Endothelial cell of umbilical vein (primary cell): ENCODE results near the gene PTGS1. TPM values are rescaled to one million over a fixed set of nuclear protein-coding genes. Genes with fewer than 3 reads are reported as not detected.

ENCODE experiments used
- BruUV-seq: library from RNA; stranded (reverse); fragments of 400-500 nt; replicated peaks from 2 replicates; lab custom pipeline; 2021; lab: Mats Ljungman, UMichigan
- CTCF ChIA-PET: fragments of 300-600, 350-600 bp; sonication (Branson Sonifier 250); formaldehyde crosslinking; loops from one replicate; lab custom pipeline; 2021; ENCODE audit warnings: antibody characterized with exemption, inconsistent platforms; lab: Charles Lee
- POLR2A ChIA-PET: fragments of 300-600, 350-600 bp; sonication (Branson Sonifier 250); formaldehyde crosslinking; loops from one replicate; lab custom pipeline; 2021; ENCODE audit warnings: antibody characterized with exemption, inconsistent platforms; lab: Charles Lee
- DNase-seq: peaks from one replicate; pipeline ENCODE4 v3.0.0-alpha.2; 2011; ENCODE audit warnings: low read depth, low spot score
- FAIRE-seq: peaks from 2 replicates; lab custom pipeline; 2011; peaks lifted over from hg19 to GRCh38; lab: Jason Lieb, UNC
- H2AFZ ChIP-seq: 2 replicates; pipeline ENCODE4 v1.6.0; 2012; ENCODE audit warnings: low read depth, low read length, control low read depth, inconsistent platforms
- H3K27ac ChIP-seq: 2 replicates; pipeline ENCODE4 v1.5.1; 2011; ENCODE audit warnings: low read depth, mild to moderate bottlenecking, control low read depth, low read length, moderate library complexity; ENCODE audit not compliant: insufficient read depth
- H3K27me3 ChIP-seq, 2 experiments: 2 replicates each; pipeline versions ENCODE4 v1.6.0 to v1.6.1; 2011; ENCODE audit warnings: low read length in 2 of 2, mixed read lengths in 1 of 2; ENCODE audit not compliant: control insufficient read depth in 2 of 2, insufficient read depth in 2 of 2
- H3K36me3 ChIP-seq, 2 experiments: 2 replicates in 1 of 2; 3 replicates in 1 of 2; pipeline ENCODE4 v1.5.1; 2011; ENCODE audit warnings: low read length in 2 of 2, mild to moderate bottlenecking in 1 of 2, moderate library complexity in 1 of 2; ENCODE audit not compliant: control insufficient read depth in 2 of 2, insufficient read depth in 2 of 2; ENCODE audit errors: extremely low read depth in 1 of 2
- H3K4me1 ChIP-seq: 3 replicates; pipeline ENCODE4 v1.5.1; 2011; ENCODE audit warnings: mild to moderate bottlenecking, low read length; ENCODE audit not compliant: control insufficient read depth, insufficient read depth; ENCODE audit errors: extremely low read depth
- H3K4me2 ChIP-seq: 2 replicates; pipeline ENCODE4 v1.6.1; 2011; ENCODE audit warnings: low read length, control low read depth, mixed read lengths; ENCODE audit not compliant: insufficient read depth
- H3K4me3 ChIP-seq, 3 experiments: fragments of 200-600 bp in 1 of 3; sonication (generic), shearing (Covaris generic) in 1 of 3; replicated peaks in 1 of 3; 2 replicates each; pipeline ENCODE4 v1.5.1; 2011 to 2016; ENCODE audit warnings: control low read depth in 3 of 3, low read length in 3 of 3, mild to moderate bottlenecking in 2 of 3, inconsistent platforms in 1 of 3, low read depth in 1 of 3, moderate library complexity in 1 of 3; ENCODE audit not compliant: insufficient read depth in 1 of 3
- H3K79me2 ChIP-seq: 2 replicates; pipeline ENCODE4 v1.6.0; 2012; ENCODE audit warnings: low read length, inconsistent platforms; ENCODE audit not compliant: control insufficient read depth, insufficient read depth
- H3K9ac ChIP-seq: replicated peaks from 2 replicates; pipeline ENCODE3; 2011; ENCODE audit warnings: low read length, control low read depth; ENCODE audit not compliant: insufficient read depth; ENCODE audit errors: extremely low read depth
- H3K9me1 ChIP-seq: replicated peaks from 3 replicates; pipeline ENCODE4 v1.6.0; 2011; ENCODE audit warnings: mild to moderate bottlenecking, low read length; ENCODE audit not compliant: control insufficient read depth, insufficient read depth; ENCODE audit errors: extremely low read depth
- H3K9me3 ChIP-seq: replicated peaks from 2 replicates; pipeline ENCODE4 v1.5.1; 2012; ENCODE audit warnings: low read length, inconsistent platforms; ENCODE audit not compliant: control insufficient read depth, insufficient read depth
- H4K20me1 ChIP-seq: replicated peaks from 2 replicates; pipeline ENCODE3; 2011; ENCODE audit warnings: mild to moderate bottlenecking, low read length; ENCODE audit not compliant: control insufficient read depth, insufficient read depth; ENCODE audit errors: extremely low read depth
- EZH2 ChIP-seq: IDR thresholded peaks from 2 replicates; pipeline ENCODE4 v1.6.1; 2012; ENCODE audit warnings: borderline replicate concordance, low read depth, mild to moderate bottlenecking, moderate library complexity, low read length, inconsistent platforms; ENCODE audit not compliant: severe bottlenecking
- FOS ChIP-seq: IDR thresholded peaks from 2 replicates; pipeline ENCODE4 v1.6.1; 2011; ENCODE audit warnings: mild to moderate bottlenecking, low read length, moderate library complexity, borderline replicate concordance; ENCODE audit not compliant: insufficient read depth
- GATA2 ChIP-seq: IDR thresholded peaks from 2 replicates; pipeline ENCODE4 v1.7.0; 2011; ENCODE audit warnings: low read depth, mild to moderate bottlenecking, moderate library complexity, mixed read lengths, low read length; ENCODE audit not compliant: insufficient read length, insufficient read depth
- JUN ChIP-seq: IDR thresholded peaks from 2 replicates; pipeline ENCODE4 v1.6.1; 2011; ENCODE audit warnings: borderline replicate concordance, low read depth; ENCODE audit not compliant: insufficient read length, insufficient read depth
- MYC ChIP-seq: IDR thresholded peaks from one replicate; pipeline ENCODE4 v1.6.1; 2011; ENCODE audit warnings: mild to moderate bottlenecking, low read depth, low read length
- POLR2A ChIP-seq: IDR thresholded peaks from 2 replicates; pipeline ENCODE4 v1.6.1; 2012; ENCODE audit warnings: low read depth, mild to moderate bottlenecking, control low read depth, low read length
- POLR2AphosphoS5 ChIP-seq: IDR thresholded peaks from 2 replicates; pipeline ENCODE4 v1.6.1; 2012; ENCODE audit warnings: low read depth, mild to moderate bottlenecking, control low read depth, low read length, moderate library complexity; ENCODE audit not compliant: insufficient read depth
- dilution Hi-C: fragments of 300-500 bp; cut with MboI; formaldehyde crosslinking; loops from one replicate; pipeline ENCODE4 v1.15.0; 2019; ENCODE audit warnings: low sequenced_read_pairs; ENCODE audit not compliant: extremely low pct_ligation_motif_present
- intact Hi-C: fragments of 100-400 bp; cut with micrococcal nuclease; formaldehyde crosslinking; loops from one replicate; pipeline ENCODE4 v1.10.0; 2022
- polyA plus RNA-seq, 4 experiments: library from polyadenylated mRNA; depleted of rRNA in 3 of 4; stranded (reverse) in 3 of 4; unstranded in 1 of 4; fragments of >200 nt; gene quantifications; 2 replicates each; pipeline versions ENCODE4 v1.2.1 to v1.2.3, GENCODE V29; 2011 to 2012; ENCODE audit warnings: missing spikeins in 1 of 4
- total RNA-seq: library from RNA; stranded (reverse); gene quantifications from 2 replicates; pipeline ENCODE4 v1.2.3, GENCODE V29; 2021
- TF ChIP-seq, protein P1 (sequence below): IDR thresholded peaks from 2 replicates; pipeline ENCODE4 v1.6.1; 2011; ENCODE audit not compliant: insufficient read depth, insufficient read length
- TF ChIP-seq, protein P2 (sequence below), 2 donors: IDR thresholded peaks; 1 replicate in 1 of 2; 2 replicates in 1 of 2; pipeline ENCODE4 v1.5.1; 2011; ENCODE audit warnings: low read length in 2 of 2, mild to moderate bottlenecking in 2 of 2, moderate library complexity in 2 of 2, control low read depth in 1 of 2, inconsistent platforms in 1 of 2, low read depth in 1 of 2; ENCODE audit not compliant: insufficient read depth in 1 of 2; ENCODE audit errors: extremely low read depth in 1 of 2

Gene PTGS1
- total and polyA plus RNA-seq, 2 donors (not counting 3 experiments of a cell fraction or from before 2014, with no cell fraction given): 37.6 to 45.2 TPM

DNA sequence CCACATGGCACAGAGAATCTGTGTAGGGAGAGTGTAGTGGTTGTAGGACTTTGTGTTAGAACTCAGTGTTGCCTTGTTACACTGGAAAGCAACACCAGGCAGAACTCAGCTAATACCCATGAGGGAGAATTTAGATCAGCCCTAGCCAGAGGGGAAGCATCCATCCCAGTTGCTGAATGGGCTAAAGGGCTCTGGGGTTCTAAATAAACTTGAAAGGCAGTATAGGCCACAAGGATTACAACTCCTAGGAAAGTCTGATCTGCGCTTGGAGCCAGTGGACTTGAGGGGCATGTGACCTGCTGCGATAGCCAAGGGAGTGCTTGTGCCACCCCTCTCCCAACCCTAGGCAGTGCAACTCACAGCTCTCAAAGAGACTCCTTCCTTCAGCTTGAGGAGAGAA is 26.9 kb downstream of the PTGS1 start:
- no peak for TF ChIP-seq FOS
- no peak for TF ChIP-seq MYC
- TF ChIP-seq EZH2: no peak
- H3K4me1 ChIP-seq: peaks cover 30% of the 10 kb centered on the region
- no peaks in the 10 kb centered on the region for H3K79me2 ChIP-seq
- DNase-seq (no peak), FAIRE-seq (no peak)
- no peak overlapping the region for H3K9ac ChIP-seq
- no peaks in the 10 kb centered on the region for H3K9me3 ChIP-seq
- H3K36me3 ChIP-seq: no peaks in the 10 kb centered on the region
- POLR2A ChIA-PET: no interaction called here
- intact Hi-C loops: no loop called here
- H3K27me3 ChIP-seq: no peaks in the 10 kb centered on the region
- CTCF ChIA-PET: interaction anchor here (1.4 to 4.2 kb wide), 3 partner anchors 9 to 28 kb away, joined by 3 to 17 read pairs (median 3); no protein-coding TSS in a partner anchor
- no TSS peak for BruUV-seq
- H3K9me1 ChIP-seq: no peaks in the 10 kb centered on the region
- H3K4me2 ChIP-seq: no peak overlapping the region
- no peak overlapping the region for H3K27ac ChIP-seq
- dilution Hi-C loops: no loop called here
- no peaks in the 10 kb centered on the region for H4K20me1 ChIP-seq
- no peak overlapping the region for H3K4me3 ChIP-seq
- H2AFZ ChIP-seq: no peak overlapping the region

DNA sequence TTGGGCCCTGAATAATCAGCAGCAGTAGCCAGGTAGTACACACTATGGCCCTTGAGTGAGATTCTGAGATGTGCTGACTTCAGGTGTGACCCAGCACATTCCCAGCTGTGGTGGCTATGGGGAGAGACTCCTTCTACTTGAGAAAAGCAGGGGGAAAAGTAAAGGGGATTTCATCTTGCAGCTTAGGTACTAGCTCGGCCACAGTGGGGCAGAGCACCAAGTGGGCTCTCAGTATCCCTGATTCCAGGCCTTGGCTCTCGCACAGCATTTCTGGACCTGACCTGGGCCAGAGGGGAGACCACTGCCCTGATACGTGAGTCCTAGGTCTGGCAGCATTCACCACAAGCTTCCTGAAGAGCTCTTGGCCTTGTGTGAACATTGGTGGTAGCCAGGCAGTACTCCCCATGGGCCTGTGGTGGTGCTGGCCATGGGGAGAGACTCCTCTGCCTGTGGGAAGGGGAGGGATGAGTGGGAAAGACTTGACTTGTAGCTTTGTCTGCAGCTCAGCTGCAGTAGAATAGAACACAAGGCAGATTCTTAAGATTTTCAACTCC is 27.6 kb downstream of the PTGS1 start:
- CTCF ChIA-PET: interaction anchor here (4.2 kb wide), 1 partner anchor 9 kb away, joined by 17 read pairs; no protein-coding TSS in a partner anchor

More for the DNA sequence above, 27.6 kb downstream of the PTGS1 start:
- no peak overlapping the region for H3K4me3 ChIP-seq
- no TSS peak for BruUV-seq
- no peak overlapping the region for H3K27ac ChIP-seq
- no peaks in the 10 kb centered on the region for H3K9me1 ChIP-seq
- FAIRE-seq (no peak), DNase-seq (no peak)
- TF ChIP-seq JUN: no peak
- TF ChIP-seq FOS: no peak
- no peak for TF ChIP-seq POLR2AphosphoS5
- TF ChIP-seq, protein P1, sequence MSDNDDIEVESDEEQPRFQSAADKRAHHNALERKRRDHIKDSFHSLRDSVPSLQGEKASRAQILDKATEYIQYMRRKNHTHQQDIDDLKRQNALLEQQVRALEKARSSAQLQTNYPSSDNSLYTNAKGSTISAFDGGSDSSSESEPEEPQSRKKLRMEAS: no peak
- no peak for TF ChIP-seq POLR2A
- TF ChIP-seq MYC: no peak
- TF ChIP-seq, protein P2, sequence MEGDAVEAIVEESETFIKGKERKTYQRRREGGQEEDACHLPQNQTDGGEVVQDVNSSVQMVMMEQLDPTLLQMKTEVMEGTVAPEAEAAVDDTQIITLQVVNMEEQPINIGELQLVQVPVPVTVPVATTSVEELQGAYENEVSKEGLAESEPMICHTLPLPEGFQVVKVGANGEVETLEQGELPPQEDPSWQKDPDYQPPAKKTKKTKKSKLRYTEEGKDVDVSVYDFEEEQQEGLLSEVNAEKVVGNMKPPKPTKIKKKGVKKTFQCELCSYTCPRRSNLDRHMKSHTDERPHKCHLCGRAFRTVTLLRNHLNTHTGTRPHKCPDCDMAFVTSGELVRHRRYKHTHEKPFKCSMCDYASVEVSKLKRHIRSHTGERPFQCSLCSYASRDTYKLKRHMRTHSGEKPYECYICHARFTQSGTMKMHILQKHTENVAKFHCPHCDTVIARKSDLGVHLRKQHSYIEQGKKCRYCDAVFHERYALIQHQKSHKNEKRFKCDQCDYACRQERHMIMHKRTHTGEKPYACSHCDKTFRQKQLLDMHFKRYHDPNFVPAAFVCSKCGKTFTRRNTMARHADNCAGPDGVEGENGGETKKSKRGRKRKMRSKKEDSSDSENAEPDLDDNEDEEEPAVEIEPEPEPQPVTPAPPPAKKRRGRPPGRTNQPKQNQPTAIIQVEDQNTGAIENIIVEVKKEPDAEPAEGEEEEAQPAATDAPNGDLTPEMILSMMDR (IDR thresholded peaks at IDR 0.05; ENCODE audit: extremely low read depth in 1 of 2, insufficient read depth in 1 of 2, low read depth in 1 of 2, low read length in 2 of 2): no peak
- no peak for TF ChIP-seq EZH2
- TF ChIP-seq GATA2: no peak
- H3K36me3 ChIP-seq: no peaks in the 10 kb centered on the region
- POLR2A ChIA-PET: no interaction called here
- H4K20me1 ChIP-seq: no peaks in the 10 kb centered on the region
- dilution Hi-C loops (no loop called here), intact Hi-C loops (no loop called here)
- H3K4me1 ChIP-seq: peaks cover 34% of the 10 kb centered on the region
- no peak overlapping the region for H3K9ac ChIP-seq
- H3K9me3 ChIP-seq: no peaks in the 10 kb centered on the region
- no peak overlapping the region for H2AFZ ChIP-seq
- H3K79me2 ChIP-seq: no peaks in the 10 kb centered on the region
- no peaks in the 10 kb centered on the region for H3K27me3 ChIP-seq
- no peak overlapping the region for H3K4me2 ChIP-seq
